HG03025 (cell line): ENCODE results near the gene MPV17L.
"Not testable (repeated sequence)": the region's sequence is repeated elsewhere in the genome, so short reads cannot be mapped to it uniquely, and the experiment has no call there.

Source experiments
- ATAC-seq: cut with Tn5 transposase; IDR thresholded peaks from one replicate; pipeline ENCODE4 v1.9.1; 2021; ENCODE audit warnings: mild to moderate bottlenecking, moderate library complexity; ENCODE audit not compliant: unreplicated experiment, low FRiP score

Gene MPV17L

DNA sequence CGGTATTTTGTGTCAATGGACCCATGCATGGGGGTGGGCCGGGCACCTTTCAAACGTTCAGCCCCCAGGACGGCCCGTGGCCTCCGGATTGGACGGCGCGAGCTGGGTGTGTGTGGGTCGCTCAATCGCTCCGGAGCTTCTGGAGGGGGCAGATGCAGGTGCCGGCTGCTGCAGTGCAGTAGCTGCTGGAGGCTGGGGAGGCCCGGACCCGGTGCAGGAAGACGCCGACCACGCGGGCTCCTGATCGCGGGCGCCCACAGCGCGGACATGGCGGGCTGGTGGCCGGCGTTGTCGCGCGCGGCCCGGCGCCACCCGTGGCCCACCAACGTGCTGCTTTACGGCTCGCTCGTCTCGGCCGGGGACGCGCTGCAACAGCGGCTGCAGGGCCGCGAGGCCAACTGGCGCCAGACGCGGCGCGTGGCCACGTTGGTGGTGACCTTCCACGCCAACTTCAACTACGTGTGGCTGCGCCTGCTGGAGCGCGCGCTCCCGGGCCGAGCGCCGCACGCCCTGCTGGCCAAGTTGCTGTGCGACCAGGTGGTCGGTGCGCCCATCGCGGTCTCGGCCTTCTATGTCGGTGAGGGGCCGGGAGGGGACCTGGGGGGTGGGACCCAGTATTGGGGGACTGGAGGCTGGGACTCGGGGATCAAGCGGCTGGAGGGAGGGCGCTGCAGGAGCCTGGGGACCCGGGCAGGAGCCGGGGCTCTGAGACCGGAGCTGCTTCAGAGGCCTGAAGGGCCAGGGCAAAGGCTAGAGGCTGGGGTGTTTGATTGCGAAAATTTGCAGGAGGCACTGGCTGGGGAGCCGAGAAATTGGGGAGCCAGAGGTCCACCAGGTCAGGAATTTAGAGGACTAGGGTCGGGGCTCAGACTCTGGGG lies at the start of gene MPV17L:
Gene MPV17L, plus strand, starts transcription at position 124 of the 878 bp plus-strand sequence. Its CDS starts 144 bp downstream, at position 268.
- not testable (repeated sequence) for ATAC-seq

GRCh38 chr16:15348721-15349120 lies 46.8 kb upstream of the MPV17L start:
- not testable (repeated sequence) for ATAC-seq

DNA sequence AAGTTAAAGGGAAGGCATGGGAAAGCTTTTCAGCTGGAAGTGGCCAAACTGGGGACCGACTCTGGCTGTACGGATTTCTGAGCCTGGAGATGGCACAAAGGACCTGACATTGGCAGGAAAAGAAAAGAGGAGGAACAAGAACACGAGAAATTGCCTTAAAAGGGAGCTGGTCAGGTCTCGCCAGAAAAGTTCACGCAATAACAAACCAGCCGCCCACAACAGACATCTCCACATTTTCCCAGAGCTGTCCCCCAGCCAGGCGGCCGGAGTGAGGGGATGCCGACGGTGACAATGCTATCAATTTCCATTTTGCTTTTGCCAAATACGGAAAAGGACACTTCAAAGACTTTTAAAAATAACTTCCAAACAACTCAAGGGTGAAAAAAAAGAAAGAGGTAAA lies 44.3 kb upstream of the MPV17L start:
- ATAC-seq, result not testable (repeated sequence)

GRCh38 chr16:15351745-15352144 lies 43.8 kb upstream of the MPV17L start:
- not testable (repeated sequence) for ATAC-seq

DNA sequence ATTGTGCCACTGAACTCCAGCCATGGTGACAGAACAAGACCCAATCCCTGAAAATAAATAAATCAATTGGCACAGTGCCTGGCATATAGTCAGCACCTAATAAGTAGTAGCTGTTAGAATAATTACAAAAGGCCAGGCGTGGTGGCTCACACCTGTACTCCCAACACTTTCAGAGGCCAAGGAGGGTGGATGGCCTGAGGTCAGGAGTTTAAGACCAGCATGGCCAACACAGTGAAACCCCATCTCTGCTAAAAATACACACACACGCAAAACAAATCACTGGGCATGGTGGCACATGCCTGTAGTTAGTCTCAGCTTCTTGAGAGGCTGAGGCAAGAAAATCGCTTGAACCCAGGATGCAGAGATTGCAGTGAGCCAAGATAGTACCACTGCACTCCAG lies 42.7 kb upstream of the MPV17L start:
- not testable (repeated sequence) for ATAC-seq

DNA sequence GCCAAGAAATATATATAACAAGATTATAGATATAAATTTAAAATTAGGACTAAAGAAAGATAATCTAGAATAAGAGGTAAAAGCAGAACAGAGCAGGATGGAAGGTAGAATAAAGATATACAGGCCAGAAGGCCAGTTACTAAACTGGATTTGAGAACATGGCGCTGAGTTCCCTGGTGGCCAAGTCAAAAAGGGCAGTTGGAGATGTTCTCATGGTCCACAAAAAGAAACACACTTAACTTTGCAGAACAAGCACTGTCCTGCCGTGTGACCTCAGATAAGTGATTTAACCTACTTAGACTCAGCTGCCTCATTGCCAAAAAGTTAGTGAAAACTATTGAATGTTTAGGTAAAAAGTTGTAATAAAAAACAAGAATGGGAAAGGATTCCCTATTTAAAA lies 40.7 kb upstream of the MPV17L start:
- not testable (repeated sequence) for ATAC-seq

DNA sequence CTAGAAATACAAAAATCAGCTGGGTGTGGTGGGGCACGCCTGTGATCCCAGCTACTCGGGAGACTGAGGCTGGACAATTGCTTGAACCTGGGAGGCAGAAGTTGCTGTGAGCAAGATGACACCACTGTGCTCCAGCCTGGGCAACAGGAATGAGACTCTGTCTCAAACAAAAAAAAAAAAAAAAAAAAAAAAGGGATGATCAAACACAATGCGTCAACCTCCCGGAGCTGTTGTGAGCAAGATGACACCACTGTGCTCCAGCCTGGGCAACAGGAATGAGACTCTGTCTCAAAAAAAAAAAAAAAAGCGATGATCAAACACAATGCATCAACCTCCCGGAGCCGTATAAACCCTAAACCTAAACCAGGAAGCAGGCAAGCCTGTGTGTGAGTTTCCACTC lies 38.1 kb upstream of the MPV17L start:
- ATAC-seq, result not testable (repeated sequence)

DNA sequence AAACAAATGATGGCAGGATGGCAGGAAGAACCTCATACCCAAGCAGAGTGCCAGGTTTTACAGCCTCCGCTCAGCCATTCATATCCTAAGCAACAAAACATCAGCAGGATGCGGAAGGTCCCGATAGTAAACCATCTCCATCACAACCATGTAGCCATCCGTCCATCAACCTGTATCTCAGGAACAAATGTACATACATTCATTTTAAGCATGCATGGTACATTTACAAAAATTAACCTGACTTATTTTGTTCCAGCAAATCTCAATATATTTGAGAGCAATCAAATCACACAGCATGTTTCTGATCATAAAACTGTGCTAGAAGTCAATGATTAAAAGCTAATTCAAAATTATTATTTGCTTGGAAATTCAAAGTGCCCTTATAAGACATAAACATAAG lies 17.4 kb upstream of the MPV17L start, which contains the start of gene NPIPA5:
Gene NPIPA5, minus strand, starts transcription at position 101 of the 400 bp plus-strand sequence. Its CDS starts 0 bp downstream, at position 101.
- ATAC-seq, result not testable (repeated sequence)

DNA sequence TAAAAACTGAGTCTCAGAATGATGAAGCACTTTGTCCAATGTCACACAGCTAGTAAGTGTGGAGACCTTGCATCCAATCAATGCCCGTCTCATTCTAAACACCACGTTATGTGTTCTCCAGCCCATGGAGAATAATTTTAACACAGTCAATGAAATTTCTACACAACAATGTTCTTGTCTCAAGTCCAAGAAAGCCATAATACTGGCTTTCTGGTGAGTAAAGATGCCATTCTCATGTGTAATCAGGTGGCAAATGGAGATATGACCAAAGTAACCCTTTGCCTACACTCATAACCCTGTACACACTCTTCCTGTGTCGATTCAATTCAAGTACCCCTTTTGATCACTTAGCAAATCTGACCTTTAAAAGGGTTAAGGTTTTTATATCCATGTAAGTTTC lies 12.7 kb upstream of the MPV17L start:
- ATAC-seq, result not testable (repeated sequence)

GRCh38 chr16:15388060-15388459 lies 7.5 kb upstream of the MPV17L start:
- ATAC-seq, result not testable (repeated sequence)

- not testable (repeated sequence) for ATAC-seq
These were observed 5.6 kb upstream of the MPV17L start for GRCh38 chr16:15389916-15390315.

DNA sequence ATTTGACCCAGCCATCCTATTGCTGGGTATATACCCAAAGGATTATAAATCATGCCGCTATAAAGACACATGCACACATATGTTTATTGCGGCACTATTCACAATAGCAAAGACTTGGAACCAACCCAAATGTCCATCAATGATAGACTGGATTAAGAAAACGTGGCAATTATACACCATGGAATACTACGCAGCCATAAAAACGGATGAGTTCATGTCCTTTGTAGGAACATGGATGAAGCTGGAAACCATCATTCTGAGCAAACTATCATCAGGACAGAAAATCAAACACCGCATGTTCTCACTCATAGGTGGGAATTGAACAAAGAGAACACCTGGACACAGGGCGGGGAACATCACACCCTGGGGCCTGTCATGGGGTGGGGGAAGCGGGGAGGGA lies 2.5 kb upstream of the MPV17L start:
- ATAC-seq, result not testable (repeated sequence)

GRCh38 chr16:15396509-15396829 lies 915 bp downstream of the MPV17L start:
- not testable (repeated sequence) for ATAC-seq

GRCh38 chr16:15396948-15397594 lies 1.5 kb downstream of the MPV17L start:
- ATAC-seq, result no peak

DNA sequence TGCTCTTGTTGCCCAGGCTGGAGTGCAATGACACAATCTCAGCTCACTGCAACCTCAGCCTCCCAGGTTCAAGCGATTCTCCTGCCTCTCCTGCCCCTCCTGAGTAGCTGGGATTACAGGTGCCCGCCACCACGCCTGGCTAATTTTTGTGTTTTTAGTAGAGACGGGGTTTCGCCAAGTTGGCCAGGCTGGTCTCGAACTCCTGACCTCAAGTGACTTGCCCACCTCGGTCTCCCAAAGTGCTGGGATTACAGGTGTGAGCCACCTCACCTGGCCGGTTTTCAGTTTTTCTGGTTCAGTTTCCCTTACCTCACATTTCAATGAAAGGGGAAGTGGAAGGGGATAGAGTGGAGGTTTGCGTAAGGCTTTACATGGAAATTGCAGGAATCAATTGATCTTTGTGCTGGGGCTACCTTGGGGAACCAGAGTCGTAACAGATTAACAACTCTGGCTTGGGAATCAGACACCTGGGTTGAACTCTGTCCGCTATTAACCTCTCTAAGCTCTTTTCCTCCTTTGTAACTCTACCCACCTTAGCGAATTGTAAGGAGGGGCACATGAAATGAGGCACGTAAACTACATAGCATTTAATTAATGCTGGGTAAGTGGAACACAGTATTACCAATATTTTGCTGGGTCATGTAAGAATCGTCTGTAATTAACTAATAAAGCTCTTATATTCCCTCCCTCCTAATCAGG lies 3.2 kb downstream of the MPV17L start:
- ATAC-seq, result no peak

DNA sequence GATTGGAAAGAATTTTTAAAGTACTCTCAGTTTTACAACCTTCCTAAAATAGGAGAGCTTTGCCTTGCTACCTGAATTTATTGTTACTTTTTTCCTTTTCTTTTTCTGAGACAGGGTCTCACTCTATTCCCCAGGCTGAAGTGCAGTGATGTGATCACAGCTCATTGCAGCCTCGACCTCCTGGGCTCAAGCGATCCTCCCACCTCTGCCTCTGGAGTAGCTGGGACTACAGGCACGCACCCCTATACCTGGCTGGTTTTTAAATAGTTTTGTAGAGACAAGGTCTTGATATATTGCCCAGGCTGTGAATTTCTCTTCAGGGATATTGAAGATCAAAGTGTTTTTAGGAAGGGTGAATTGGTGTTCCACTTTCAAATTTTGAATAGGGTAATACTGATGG lies 3.8 kb downstream of the MPV17L start:
- no peak for ATAC-seq

DNA sequence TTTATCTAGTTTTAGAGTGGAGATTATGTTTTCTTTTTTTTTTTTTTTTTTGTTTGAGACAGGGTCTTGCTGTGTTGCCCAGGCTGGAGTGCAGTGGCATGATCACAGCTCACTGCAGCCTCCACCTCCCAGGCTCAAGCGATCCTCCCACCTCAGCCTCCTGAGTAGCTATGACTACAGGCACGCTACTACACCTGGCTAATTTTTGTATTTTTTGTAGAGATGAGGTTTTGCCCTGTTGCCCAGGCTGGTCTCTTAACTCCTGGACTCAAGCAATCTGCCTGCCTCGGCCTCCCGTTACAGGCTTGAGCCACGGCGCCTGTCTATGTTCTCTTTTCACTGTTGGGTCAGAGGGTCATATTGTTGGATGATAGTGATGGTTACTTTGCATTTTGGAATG lies 4.8 kb downstream of the MPV17L start:
- not testable (repeated sequence) for ATAC-seq

DNA sequence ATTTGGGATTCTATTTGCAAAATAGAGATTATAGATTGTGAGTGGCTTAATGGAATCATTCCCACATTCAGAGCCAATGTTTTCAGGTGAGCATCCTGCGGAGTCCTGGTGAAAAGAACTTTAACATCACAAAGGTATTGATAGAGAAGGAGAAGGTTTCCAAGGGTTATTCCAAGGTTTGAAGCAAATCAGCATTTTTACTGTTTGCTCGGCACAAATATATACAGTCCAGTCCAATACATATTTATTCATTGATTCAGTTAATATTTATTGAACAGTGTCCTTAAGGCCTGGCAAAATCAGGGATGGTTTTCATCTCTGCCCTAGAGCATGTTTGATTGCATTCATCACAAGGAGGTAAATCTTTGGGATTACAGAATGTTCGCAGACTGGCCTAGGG lies 6.4 kb downstream of the MPV17L start:
- ATAC-seq, result no peak

DNA sequence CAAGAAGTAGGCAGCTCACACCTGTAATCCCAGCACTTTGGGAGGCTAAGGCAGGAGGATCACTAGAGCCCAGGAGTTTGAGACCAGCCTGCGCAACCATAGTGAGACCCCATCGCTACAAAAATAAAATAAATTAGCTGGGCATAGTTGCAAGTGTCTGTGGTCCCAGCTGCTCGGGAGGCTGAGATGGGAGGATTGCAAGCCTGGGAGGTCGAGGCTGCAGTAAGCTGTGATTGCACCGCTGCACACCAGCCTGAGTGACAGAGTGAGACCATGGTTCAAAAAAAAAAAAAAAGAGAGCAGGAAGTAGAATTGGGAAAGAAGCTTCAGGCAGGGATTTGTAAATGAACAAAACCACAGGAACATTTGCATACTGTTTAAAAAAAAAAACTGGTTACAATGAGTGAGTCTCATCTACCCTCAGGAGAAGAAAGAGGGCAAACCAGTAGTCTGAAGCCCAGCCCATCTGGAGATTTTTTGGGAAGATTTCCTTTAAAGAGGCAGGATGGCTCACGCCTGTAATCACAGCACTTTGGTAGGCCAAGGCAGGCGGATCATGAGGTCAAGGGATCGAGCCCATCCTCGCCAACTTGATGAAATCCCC lies 7.9 kb downstream of the MPV17L start:
- no peak for ATAC-seq

GRCh38 chr16:15404091-15404490 lies 8.5 kb downstream of the MPV17L start:
- not testable (repeated sequence) for ATAC-seq

- no peak for ATAC-seq
These were observed 9.2 kb downstream of the MPV17L start for GRCh38 chr16:15404792-15405191.
